ENCODE data around the gene LRRC42.

GRCh38 chr1:53906121-53906520 lies 40.0 kb upstream of the LRRC42 start:
- TF ChIP-seq CTCF (IDR thresholded peaks at IDR 0.05) (no peak), POLR2A (IDR thresholded peaks at IDR 0.05) (no peak)
